Kidney epithelial cell (primary cell): ENCODE data around the gene IGFALS. TPM values are rescaled to one million over a fixed set of nuclear protein-coding genes. Genes with fewer than 3 reads are reported as not detected.

Experiments used
- DNase-seq: peaks from one replicate; pipeline ENCODE4 v3.0.0-alpha.2; 2010; ENCODE audit warnings: low read depth
- H3K27me3 ChIP-seq: 2 replicates; pipeline ENCODE4 v1.6.0; 2011; ENCODE audit warnings: low read length; ENCODE audit not compliant: control insufficient read depth, insufficient read depth
- H3K36me3 ChIP-seq: 2 replicates; pipeline ENCODE4 v1.5.1; 2011; ENCODE audit warnings: low read length; ENCODE audit not compliant: control insufficient read depth, insufficient read depth
- H3K4me3 ChIP-seq: 2 replicates; pipeline ENCODE4 v1.5.1; 2011; ENCODE audit warnings: low read depth, mild to moderate bottlenecking, control low read depth, low read length
- total RNA-seq: library from RNA; depleted of rRNA; stranded (reverse); fragments of >200 nt; gene quantifications from 2 replicates; pipeline ENCODE4 v1.2.3, GENCODE V29; 2015
- TF ChIP-seq, protein P1 (sequence below): IDR thresholded peaks from 2 replicates; pipeline ENCODE4 v1.5.1; 2011; ENCODE audit warnings: mild to moderate bottlenecking, moderate library complexity, low read length, control low read depth, inconsistent platforms; ENCODE audit not compliant: insufficient read depth, poor library complexity, severe bottlenecking

Gene IGFALS
- total RNA-seq, 1 donor from 2014 or later = not detected

DNA sequence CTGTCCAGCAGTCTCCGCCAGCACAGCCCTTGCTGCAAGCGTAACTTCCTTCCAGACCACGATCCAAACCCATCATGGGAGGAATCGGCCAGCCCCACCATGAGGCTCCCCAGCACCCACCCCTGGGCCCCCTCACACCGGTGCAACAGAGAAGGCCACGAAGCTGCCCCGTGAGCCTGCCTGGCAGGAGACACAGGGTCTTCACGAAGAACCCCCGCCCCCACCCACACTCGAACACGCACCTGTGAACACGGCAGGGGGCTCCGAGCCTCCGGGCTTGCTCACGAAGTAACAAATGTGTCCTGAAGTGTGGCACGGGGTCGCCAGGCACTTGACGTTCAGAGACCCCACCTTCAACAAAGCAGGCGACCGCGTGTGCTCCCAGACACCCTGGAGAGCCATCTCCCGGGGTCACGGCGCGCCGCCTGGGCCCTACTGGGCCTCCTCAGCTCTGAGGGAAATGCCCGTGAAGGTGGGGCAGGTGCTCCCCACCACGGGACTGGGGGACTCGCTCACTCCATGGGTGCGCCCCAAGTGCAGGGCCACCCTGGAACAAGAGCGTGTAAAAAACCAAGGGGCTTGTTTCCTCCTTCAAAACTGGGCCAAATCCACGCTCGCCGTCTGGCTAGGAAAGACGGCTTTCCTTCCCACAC lies 25.5 kb upstream of the IGFALS start:
- no peaks in the 10 kb centered on the region for H3K27me3 ChIP-seq
- DNase-seq = no peak
- no peak overlapping the region for H3K4me3 ChIP-seq
- H3K36me3 ChIP-seq = peaks cover 1% of the 10 kb centered on the region
- TF ChIP-seq, protein P1, sequence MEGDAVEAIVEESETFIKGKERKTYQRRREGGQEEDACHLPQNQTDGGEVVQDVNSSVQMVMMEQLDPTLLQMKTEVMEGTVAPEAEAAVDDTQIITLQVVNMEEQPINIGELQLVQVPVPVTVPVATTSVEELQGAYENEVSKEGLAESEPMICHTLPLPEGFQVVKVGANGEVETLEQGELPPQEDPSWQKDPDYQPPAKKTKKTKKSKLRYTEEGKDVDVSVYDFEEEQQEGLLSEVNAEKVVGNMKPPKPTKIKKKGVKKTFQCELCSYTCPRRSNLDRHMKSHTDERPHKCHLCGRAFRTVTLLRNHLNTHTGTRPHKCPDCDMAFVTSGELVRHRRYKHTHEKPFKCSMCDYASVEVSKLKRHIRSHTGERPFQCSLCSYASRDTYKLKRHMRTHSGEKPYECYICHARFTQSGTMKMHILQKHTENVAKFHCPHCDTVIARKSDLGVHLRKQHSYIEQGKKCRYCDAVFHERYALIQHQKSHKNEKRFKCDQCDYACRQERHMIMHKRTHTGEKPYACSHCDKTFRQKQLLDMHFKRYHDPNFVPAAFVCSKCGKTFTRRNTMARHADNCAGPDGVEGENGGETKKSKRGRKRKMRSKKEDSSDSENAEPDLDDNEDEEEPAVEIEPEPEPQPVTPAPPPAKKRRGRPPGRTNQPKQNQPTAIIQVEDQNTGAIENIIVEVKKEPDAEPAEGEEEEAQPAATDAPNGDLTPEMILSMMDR = no peak

DNA sequence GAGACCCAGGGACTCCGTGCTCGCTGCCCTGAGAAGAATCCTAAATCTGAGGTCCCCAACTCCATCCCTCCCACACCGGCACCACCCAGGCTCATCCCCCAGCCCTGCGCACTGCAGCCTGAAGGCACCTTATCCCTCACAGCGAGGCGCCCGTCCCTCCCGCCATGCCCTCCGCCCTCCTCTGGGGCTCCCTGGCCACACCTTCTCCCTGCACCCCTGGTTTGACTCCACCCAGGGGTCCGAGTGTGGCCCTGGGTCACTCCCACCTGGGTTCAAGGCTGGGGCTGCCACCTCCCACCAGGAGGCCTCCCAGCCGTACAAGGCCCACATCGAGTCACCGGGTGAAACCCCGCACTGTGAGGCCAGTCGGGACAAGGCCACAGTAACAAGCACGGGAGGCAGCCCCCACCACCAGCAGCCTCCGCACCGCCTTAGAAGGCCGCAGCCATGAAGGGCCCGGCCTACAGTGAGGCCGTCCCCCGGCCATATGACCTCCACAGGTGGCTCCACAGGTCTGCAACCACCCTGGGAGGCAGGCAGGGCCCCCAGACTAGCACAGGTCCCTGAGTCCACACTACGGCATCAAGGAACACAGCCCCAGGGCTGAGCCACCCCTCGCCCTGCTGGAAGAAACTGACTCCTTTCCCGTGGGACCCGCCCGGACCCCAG lies 24.8 kb upstream of the IGFALS start:
- Histone ChIP-seq H3K36me3 (peaks cover 1% of the 10 kb centered on the region), H3K27me3 (no peaks in the 10 kb centered on the region), H3K4me3 (no peak overlapping the region)
- TF ChIP-seq, protein P1 = no peak
- DNase-seq = no peak

DNA sequence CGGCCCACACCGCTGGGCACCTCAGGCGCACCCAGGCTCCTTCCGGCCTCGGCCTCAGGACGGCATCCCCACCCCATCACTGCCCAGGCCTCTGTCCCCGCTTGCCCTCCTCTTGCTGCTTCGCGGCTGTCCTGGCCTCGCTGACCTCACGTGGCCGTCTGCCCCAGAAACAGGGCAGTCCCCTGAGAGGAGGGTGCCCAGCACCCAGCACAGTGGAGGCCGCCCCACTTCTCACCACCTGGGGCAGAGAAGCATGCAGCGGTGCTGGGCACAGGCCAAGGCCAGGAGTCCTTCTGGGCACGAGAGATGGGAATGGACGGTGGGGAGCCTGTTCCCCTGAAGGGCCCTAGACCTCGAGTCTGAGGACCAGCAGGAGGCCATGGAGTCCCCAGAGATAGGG lies 24.2 kb upstream of the IGFALS start:
- no peak for DNase-seq
- Histone ChIP-seq H3K4me3 (no peak overlapping the region), H3K36me3 (peaks cover 1% of the 10 kb centered on the region), H3K27me3 (no peaks in the 10 kb centered on the region)
- TF ChIP-seq, protein P1 = no peak

DNA sequence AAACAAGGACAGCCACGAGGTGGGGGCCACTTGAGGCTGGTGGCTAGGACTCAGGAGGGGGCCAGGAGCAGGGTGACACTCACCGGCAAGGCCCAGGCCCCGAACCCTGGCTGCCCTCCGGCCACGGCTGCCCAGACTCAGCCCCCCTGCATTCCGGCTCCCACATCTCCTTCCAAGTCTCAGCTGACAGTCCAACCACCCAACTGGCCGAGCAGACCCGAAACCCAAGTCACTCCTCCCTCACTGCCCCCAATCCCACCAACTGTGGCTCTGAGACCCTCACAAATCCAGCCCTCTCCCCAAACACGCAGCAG lies 23.7 kb upstream of the IGFALS start:
- H3K4me3 ChIP-seq = no peak overlapping the region
- H3K36me3 ChIP-seq = peaks cover 1% of the 10 kb centered on the region
- TF ChIP-seq, protein P1 = no peak
- DNase-seq = no peak
- H3K27me3 ChIP-seq = no peaks in the 10 kb centered on the region

DNA sequence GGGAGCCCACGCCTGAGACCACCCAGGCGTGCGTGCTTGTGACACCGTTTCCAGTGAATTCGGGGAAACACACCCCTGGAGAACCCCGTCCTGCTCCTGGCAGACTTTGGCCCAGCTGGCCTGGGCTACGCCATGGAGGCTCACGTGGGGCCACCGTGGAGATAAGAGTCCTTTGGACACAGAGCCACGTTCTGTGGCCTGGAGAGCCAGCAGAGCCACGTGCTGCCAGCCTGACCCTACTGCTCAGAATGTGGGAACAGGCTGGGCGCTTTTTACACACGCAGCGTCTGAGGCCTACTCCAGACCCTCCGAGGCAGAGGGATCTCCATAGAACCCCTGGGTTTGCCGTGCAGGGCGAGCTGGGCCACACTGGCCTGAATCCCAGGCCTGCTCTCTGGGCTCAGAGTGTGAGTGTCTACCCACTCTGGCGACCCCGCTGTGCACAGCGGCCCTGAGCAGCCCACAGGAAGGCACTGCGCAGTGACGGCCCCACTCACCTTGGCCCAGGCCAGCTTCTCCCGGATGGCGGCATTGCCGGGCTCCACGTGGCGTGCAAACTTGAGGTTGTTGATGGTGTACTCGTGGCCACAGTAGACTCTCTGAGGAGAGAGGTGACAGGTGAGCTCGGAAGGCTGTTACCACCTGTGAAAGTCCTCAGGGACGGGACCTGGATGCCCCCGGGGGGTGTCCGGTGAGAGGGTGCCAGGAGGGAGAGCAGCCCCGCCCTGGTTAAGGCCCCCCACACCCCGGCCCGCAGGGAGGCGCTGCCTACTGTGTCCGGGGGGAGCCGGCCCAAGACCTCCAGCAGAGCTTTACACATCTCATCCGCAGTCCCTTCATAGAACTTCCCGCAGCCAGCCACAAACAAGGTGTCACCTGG lies 23.1 kb upstream of the IGFALS start:
- DNase-seq = no peak
- no peak overlapping the region for H3K4me3 ChIP-seq
- TF ChIP-seq, protein P1 = no peak
- no peaks in the 10 kb centered on the region for H3K27me3 ChIP-seq
- peaks cover 1% of the 10 kb centered on the region for H3K36me3 ChIP-seq
